ENCODE results near the gene TAPBP.

DNA sequence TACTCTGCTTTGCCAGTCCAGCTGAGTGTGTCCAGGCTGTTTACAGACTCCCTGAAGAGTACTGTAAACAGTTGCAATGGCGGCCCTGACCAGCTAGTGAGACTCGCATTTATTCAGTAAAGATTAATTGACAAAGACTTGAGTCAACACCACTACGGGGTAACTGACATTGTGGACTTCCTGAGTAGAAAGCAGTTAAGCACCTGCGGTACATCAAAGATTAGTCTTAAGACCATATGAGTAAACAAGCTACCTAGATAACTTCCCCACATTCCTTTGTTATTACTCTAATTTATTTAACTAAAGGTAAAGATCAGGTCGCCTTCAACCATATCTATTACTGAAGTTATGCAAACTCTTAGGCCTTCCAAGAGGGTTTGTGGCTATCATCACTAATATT, 54.8 kb downstream of the TAPBP start:
- TF ChIP-seq, protein P1, sequence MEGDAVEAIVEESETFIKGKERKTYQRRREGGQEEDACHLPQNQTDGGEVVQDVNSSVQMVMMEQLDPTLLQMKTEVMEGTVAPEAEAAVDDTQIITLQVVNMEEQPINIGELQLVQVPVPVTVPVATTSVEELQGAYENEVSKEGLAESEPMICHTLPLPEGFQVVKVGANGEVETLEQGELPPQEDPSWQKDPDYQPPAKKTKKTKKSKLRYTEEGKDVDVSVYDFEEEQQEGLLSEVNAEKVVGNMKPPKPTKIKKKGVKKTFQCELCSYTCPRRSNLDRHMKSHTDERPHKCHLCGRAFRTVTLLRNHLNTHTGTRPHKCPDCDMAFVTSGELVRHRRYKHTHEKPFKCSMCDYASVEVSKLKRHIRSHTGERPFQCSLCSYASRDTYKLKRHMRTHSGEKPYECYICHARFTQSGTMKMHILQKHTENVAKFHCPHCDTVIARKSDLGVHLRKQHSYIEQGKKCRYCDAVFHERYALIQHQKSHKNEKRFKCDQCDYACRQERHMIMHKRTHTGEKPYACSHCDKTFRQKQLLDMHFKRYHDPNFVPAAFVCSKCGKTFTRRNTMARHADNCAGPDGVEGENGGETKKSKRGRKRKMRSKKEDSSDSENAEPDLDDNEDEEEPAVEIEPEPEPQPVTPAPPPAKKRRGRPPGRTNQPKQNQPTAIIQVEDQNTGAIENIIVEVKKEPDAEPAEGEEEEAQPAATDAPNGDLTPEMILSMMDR (IDR thresholded peaks at IDR 0.05; ENCODE audit: low read length), result no peak
- no peak for TF ChIP-seq EZH2 (IDR thresholded peaks at IDR 0.05; ENCODE audit: borderline replicate concordance, low read length)

Data from OCI-LY1 (cell line).